HG03432 (cell line): ENCODE measurements around the gene C14orf132.

Experiments used
- ATAC-seq: cut with Tn5 transposase; IDR thresholded peaks from one replicate; pipeline ENCODE4 v1.9.1; 2021; ENCODE audit warnings: mild to moderate bottlenecking, moderate library complexity; ENCODE audit not compliant: unreplicated experiment

The C14orf132 gene

DNA sequence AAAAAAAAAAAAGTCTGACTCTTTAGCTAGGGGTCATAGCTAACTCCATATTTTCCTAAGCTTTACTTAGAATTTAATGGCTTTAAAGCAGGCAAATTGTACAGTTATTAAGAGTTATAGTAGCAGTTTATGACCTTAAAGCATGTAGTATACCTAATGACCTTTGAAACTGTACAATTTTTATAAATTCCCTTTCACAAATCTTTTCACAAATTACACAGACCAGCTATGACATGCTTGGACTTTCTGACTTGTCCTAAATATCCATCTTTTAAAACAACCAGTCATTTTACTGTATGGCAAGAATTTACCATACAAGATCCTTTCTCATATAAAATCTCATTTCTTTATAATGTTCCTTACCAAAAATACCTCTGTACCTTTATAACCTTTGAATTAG, 74.8 kb downstream of the C14orf132 start:
- no peak for ATAC-seq

DNA sequence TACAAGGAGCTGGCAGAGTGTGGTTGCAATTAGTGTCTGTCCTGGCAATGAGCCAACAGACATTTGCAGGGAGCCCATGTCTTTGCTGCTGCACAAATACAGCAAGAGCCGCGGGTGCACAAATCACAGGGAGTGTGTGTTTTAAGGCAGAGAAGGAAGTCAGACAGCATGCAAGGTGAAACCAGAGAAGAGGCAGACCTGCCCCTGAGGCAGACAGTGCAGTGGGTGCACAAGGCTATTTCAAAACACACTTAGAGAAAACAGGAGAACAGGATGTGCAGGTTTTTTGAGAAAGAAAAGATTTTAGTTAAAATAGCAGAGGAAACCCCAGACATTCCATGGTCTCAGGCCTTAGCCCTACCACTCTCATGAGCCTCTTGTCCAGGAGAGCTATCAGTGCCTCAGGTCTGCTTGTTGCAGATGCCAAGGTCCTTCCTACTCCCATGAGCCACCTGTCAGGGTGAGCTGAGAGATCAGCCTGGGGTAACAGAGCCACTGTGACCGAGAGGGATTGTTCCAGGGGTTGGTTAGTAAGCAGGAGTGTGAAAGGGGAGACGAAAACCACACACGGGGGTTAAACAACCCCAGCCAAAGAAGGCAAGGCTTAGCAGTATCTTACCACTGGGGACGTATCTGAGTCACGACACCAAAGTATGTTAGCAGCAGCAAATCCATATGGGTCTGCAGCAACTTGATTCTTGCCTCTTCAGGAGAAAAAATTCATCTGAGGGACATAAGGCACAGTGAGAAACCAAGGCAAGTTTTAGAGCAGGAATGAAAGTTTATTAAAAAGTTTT, 78.1 kb downstream of the C14orf132 start:
- ATAC-seq, result no peak

DNA sequence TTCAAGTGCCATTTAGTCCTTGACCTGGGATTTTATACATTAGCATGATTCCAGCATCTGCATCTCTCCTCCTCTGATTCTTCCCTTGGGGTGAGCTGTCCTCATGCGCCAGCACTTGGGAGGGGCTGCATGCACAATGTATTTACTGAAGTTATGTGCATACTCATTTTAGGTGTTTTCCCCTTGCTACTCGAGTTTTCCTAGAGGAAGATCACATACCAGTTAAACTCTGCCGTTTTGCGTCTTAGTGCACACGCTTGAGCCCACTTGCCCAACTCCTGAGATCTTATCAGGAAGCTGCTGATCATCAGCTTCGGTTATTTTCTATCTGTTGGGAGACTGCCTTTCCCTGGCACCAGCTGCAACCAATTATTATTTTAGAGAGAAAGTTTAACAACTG, 78.8 kb downstream of the C14orf132 start:
- no peak for ATAC-seq

DNA sequence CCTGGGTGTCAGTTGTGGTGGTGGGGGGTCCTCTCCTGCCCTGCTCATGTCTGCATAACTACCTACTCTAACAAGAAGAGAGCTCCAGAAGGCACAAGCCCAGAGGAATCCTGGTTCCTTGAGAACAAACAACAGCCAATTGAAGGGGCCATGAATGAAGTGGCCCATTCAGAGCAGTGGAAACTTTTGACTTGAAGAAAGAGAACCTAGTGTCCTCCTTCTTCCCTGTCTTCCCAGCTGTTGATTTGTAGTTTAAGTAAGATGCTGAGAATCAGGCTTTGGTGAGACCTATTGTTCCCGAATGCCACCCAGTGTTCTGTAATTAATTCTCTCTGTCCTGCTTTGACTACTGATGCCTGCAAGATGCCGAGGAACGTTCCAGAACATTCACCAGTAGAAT, 79.2 kb downstream of the C14orf132 start:
- no peak for ATAC-seq

DNA sequence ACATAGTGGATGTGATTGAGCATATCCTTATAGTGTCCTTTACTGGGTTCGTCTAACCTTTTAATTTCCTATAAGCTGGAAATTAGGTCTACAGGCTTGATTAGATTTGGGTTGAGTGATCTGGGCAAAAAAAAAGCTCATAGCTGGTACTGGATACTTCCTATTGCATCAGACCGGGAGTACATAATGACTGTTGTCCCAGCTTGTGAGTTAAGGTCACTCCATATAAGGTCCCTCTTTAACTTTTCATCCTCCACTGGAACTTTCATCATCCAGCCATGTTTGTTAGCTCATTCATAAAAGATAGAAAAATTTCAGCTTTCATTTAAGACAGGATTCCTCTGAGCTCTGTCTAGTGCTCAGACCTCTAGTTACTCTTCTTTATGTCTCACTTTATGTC, 80.8 kb downstream of the C14orf132 start:
- ATAC-seq, result no peak

DNA sequence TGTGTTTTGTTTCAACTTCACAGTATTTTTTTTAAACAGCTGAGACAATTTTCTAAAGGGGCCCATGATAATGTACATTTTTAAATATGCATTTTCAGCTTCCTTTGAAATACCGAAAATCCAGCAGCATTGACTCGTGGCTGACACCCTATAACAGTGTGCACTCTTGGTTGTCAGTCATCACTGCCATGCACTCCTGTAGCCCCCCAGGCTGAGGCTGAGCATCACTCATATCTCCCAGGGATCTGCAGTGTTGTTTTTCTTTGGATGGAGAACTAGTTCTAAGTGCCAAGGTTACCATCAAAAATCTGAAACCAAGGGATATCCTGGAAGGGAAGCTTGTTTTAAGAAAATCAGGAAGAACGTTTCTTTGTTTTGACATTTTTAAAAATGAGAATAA, 81.2 kb downstream of the C14orf132 start:
- no peak for ATAC-seq

DNA sequence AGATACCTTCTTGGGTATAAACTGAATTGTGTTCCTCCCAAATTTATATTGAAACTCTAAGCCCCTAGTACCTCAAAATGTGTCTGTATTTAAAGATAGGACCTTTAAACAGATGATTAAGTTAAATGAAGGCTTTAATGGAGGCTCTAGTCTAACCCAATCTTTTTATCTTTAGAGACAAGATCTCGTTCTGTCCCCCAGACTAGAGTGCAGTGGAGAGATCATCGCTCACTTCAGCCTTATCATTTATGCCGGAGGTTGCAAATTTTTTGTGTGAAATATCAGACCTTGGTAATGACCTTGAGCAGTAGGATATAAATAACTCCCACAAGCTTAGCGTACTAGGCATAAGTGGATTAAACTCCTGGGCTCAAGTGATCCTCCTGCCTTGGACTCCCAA, 81.8 kb downstream of the C14orf132 start:
- ATAC-seq, result no peak

DNA sequence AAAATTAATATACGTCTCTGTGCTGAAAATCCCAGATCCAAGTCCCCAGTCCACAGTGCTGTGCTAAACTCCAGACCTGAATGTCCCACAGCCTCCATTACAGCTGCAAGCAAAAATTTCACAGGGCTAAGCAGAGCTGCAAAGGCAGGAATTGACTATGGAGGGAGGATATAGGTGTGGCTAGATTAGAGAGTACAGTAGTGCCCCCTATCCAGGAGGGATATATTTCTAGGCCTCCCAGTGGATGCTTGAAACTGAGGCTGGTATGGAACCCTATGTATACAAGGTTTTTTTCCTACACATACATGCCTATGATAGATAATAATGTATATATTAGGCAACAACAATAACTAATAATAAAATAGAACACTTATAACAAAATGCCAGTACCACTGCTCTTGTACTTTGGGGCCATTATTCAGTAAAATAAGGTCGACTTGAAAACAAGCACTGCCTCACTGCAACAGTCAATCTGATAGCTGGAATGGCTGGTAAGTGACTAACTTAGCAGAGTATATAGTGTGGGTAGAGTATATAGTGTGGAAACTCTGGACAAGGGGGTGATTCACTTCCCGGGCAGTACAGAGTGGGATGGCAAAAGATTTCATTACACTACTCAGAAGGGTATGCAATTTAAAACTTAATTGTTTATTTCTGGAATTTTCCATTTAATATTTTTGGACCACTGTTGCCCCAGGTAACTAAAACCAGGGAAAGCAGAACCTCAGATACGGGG, 82.7 kb downstream of the C14orf132 start:
- ATAC-seq, result no peak

DNA sequence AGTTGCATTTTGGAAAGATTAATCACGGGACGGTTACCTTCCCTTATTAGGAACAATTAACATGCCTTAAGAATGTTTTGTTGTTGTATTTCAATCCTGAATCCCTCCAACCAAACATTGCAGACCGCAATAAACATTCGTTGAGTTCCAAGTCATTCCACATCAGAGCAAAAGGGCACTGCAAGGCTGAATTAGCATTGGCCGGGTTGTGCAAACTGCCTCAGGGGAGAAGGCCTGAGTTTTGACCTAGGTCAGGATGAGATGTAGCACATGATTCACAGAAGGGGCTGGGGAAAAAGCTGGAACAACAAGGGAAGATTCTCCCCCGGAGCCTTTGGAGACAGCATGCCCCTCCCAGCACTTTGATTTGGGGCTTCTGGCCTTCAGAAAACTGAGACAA, 83.3 kb downstream of the C14orf132 start:
- no peak for ATAC-seq

DNA sequence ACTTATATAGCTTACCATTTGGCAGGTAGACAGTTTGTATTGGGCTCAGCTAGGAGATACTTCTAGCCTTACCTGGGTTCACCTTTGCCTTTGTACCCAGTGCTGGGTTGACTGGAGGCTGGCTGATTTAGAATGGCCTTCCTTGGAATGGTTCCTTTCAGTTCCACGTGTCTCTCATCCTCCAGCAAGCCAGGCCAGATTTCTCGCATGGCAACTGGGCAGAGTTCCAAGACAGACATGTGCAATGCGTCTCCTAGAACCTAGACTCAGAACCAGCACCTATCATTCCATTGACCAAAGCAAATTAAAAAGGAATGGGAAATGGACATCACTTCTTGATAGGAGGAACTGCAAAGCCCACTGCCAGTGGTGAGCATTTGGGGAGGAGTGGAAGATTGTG, 86.4 kb downstream of the C14orf132 start:
- ATAC-seq, result no peak

DNA sequence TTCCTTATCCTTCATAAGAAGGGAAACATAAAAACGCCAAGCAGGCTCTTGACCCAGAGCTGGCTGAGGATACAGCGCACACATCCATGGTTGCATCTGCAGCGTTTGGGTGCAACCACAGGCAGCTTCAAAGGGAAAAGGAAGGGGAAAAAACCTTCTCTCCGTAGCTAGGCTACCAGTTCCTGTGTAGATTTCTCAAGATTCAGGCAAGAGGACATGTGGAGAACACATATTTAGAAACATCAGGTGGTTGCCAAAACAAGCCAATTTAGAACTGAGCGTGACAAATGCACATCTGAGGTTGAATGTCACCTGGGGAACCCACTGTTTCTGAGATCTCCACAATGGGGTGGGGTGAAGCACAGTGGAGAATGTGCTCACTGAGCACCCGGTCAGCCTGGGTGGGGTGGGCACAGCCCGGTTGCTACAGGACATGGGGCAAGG, 87.2 kb downstream of the C14orf132 start:
- ATAC-seq, result no peak

DNA sequence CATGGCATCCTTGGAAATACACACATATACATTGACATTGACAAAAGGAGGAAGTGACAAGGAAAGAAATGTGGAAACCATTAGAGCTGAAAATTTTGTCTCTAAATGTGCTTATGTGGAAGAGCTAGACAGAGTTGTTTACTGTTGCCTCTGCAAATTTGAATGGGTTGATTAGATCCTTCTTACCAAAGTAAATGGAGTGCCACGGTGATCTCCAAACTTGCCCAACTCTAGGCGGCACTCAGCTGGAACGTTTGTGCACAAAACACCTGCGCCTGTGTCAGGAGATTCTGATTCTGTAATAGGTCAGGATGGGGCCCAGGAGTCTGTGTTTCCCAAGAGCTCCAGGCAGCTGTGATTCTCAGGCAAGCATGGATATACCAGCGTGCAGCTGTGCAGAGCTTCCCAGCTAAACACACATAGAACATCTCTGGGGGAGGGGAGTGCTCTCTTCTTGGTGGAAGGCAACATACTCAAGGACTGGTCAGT, 87.7 kb downstream of the C14orf132 start:
- no peak for ATAC-seq

DNA sequence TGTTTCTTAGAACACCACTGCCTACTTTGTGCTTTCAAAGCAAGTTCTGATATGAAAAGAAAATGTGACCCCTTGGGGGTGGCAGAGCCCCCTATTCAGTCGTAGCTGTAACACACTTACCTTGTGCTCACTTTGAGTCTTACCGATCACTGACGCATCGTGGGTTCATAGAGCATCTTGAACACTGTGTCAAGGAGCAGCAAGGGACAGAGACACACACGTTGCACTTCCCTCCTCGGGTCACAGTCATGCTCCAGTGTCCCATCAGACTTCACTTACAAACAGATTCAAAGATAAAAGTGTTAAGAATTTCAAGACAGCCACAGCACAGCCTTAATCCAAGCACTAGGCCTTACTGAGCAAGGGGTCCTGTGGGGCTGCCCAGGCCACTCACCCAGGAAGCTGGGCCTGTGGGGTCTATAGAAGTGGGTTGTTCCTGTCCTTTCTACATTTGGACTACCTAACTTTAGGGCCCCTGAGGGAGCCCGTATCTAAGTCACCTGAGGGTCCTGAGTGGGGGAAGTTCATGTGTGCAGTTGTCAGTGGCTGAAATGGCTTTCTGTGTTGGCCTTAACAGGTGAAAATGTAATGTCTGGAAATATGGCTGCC, 90.1 kb downstream of the C14orf132 start:
- ATAC-seq, result no peak

DNA sequence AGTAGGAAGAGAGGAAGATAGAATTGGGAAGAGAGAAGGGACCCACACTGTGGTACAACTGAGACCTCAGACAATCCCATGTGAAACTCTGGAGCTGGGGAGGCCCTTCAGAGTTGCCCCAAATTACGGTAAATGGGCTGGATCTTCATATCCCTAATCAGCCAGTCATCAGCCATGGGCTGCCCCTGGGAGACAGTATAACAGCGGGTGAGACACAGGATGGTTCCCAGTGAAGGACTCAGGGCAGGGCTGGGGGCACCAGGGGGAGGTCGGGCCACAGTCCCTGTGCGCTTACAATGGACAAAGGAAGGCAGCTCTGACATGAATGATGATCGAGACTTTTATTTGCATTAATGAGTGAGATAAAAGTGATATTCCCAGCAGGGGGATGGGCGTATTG, 91.2 kb downstream of the C14orf132 start:
- no peak for ATAC-seq

DNA sequence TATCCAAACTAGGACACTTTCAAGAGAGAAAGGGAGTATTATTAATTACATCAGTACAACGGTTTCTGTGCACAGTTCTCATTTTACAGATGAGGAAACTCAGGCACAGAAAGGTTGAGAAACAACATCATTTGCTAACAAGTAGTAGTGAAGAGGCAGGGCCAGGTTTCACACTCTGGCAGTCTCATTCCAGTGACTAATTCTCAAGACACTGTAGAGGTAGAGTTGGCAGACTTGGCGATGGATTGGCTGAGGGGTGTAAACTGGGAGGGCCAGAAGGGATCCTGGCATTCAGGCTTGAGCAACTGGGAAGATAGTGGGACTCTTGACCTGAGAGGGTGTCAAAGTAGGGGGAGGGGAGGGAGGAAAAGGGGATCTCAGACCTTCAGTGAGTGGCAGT, 91.7 kb downstream of the C14orf132 start:
- ATAC-seq, result no peak

DNA sequence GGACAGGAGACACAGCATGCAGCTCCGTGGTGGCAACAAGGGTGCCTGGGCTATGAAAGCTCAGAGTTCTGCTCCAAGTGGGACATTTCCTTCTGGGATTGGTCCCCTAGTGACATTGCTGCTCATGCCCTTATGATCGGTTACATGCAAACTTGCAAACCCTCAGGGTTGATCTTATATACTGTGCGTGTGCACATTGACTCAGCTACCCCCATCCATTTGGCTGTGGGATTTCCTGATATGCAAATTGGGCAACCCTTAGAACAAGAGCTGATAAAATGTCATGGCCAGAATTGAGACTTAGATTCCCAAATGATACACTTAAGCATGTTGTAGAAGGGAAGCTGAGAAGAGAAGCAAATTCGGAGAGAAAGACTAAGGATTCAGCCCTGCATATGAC, 92.7 kb downstream of the C14orf132 start:
- ATAC-seq, result no peak

DNA sequence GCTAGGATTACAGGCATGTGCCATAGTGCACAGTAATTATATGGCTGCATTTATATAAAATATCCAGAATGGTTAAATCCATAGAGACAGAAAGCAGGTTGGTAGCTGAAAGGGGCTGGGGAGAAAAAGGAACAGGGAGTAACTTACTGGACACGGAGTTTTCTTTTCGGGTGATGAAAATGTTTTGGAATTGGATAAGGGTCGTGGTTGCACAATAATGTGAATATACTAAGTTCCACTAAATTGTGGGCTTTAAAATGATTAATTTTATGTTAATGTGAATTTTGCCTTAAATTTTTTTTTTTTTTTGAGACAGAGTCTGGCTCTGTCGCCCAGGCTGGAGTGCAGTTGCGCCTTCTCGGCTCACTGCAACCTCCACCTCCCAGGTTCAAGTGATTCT, 95.3 kb downstream of the C14orf132 start:
- no peak for ATAC-seq

DNA sequence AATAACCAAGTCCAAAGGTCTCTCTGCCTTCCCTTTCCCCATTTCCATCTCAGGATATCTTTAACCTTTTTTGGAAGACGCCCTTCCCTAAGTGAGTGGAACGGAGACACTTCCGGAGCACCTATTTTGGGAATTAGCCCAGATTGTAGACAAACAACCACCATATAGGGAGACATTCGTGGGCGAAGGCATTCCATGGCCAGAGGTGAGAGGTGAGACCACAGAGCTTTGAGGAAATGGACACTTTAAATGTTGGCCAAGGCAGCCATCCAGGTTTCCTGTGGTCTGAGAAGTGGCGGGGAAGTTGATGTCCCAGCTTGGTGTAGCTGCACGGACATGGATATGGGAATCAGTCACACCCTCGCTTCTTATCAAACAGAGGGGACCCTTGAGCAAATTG, 96.1 kb downstream of the C14orf132 start:
- no peak for ATAC-seq

DNA sequence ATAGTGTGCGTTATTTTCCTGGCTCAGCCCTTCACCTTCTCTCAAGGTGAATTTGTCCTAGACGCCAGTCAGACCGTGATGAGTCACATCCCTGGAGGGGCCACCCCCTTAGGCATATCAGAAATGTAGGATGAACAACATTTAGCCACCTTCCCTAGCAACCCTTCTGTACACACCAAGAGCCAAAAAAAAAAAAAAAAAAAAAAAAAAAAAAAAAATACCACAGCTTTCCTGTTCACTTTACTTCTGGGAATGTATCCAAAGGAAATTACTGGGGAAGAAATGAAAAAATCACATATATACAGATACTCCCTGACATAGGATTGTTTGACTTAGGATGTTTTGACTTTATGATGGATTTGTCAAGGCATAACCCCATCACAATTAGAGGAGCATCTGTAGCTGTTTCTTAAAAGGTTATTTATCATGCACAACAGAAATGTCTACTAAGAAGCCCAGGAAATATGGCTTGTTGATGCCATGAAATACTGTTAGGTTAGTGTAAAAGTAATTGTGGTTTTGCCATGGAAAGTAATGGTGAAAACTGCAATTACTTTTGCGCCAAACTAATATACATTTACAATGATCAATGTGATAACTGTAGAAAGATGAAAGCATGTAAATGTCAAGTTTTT, 97.3 kb downstream of the C14orf132 start:
- ATAC-seq, result no peak

DNA sequence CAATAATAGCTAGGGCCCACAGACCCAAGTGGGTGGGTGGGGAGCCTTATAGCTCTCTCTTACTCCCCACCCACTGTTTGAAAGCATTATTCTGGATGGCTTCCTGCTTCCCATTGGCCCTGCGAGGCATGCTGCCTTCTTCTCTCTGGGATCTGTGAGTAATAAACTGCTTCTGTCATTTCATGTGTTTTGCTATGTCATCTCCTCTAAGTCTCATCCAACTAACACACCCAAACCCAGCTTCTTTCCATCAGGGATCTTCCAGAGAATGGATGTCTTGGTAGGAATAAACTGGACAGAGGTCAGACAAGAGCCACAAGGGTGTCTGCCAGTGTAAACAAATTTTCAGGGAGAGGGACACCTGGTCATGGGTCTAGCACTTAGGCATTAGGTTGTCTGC, 99.1 kb downstream of the C14orf132 start:
- no peak for ATAC-seq

DNA sequence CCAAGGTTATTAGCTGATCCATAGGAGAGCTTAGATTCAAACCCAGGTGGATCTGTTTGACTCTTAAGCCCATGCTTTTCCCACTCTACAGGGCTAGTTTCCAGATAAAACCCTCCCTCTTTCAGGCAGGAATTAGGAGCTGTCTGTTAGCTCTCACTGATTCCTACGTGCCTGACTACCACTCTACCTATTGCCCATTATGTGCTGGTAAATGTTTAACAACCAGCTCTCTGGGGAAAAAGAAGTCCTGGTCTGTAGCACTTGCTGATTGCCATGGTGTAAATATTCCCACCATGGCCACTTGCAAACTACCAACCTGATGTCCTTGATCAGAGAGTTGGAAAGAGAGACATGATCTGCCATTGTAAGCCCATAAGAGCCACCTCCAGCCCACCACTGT, 100.0 kb downstream of the C14orf132 start:
- ATAC-seq, result no peak
